NB4 (cell line): ENCODE data around the gene ATXN3.

Experiments used
- DNase-seq: peaks from one replicate; pipeline ENCODE4 v3.0.0; 2010; ENCODE audit warnings: low read depth
- H3K4me3 ChIP-seq: one replicate; pipeline ENCODE4 v1.5.1; 2011; ENCODE audit warnings: mild to moderate bottlenecking, low read depth, low read length, moderate library complexity
- MYC ChIP-seq: IDR thresholded peaks from 2 replicates; pipeline ENCODE4 v1.6.1; 2011; ENCODE audit warnings: low read depth, low read length
- POLR2A ChIP-seq: IDR thresholded peaks from 2 replicates; pipeline ENCODE4 v1.6.1; 2011; ENCODE audit warnings: mild to moderate bottlenecking; ENCODE audit not compliant: insufficient read length; ENCODE audit errors: extremely low read depth
- TF ChIP-seq, protein P1 (sequence below): IDR thresholded peaks from one replicate; pipeline ENCODE4 v1.5.1; 2012; ENCODE audit warnings: low read depth, low read length
- TF ChIP-seq, protein P2 (sequence below): IDR thresholded peaks from 2 replicates; pipeline ENCODE4 v1.6.1; 2011; ENCODE audit warnings: low read depth, low read length

ATXN3 gene

DNA sequence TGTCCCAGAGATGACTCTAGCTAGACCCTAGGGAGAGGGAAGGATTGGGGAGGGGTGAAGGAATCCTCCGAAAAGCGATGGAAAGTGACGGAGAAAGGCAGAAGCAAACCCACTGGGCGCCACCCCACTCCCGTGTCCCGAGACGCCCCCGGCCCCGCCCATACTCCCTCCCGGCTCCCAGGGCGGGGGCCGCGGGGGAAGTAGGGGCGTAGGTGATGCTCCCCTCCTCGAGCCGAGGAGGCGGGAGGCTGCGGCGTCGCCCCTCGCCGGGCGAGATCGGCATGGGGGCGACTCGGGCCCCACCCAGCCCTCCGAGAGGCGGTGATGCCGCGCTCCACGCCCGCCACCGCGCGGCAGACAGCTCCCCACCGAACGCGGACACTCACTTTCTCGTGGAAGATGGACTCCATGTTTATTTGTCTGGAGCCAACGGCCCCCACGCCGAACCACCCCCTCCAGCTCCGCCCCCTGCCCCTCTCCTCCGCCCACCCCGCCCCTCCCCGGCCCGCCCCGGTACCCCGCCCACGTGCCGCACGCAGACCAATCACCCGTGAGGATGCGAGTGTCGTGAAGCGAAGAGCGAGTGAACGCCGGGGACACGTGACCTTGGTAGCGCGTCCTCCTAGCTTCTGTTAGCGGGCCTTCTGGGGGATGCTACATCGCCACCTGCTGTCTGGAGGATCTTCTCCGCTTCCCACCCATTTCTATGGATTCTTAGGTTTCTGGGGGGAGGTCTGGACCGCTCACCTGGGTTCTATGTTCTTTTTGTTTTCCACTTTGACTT lies at the start of gene ATXN3:
Gene ATXN3, minus strand, starts transcription at position 440 of the 784 bp plus-strand sequence. Its CDS starts 30 bp downstream, at position 410.
- DNase-seq = peak; percentile 98
- TF ChIP-seq MYC (no peak), POLR2A (peak; percentile 65)
- TF ChIP-seq, protein P1, sequence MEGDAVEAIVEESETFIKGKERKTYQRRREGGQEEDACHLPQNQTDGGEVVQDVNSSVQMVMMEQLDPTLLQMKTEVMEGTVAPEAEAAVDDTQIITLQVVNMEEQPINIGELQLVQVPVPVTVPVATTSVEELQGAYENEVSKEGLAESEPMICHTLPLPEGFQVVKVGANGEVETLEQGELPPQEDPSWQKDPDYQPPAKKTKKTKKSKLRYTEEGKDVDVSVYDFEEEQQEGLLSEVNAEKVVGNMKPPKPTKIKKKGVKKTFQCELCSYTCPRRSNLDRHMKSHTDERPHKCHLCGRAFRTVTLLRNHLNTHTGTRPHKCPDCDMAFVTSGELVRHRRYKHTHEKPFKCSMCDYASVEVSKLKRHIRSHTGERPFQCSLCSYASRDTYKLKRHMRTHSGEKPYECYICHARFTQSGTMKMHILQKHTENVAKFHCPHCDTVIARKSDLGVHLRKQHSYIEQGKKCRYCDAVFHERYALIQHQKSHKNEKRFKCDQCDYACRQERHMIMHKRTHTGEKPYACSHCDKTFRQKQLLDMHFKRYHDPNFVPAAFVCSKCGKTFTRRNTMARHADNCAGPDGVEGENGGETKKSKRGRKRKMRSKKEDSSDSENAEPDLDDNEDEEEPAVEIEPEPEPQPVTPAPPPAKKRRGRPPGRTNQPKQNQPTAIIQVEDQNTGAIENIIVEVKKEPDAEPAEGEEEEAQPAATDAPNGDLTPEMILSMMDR = peak; percentile 84
- TF ChIP-seq, protein P2, sequence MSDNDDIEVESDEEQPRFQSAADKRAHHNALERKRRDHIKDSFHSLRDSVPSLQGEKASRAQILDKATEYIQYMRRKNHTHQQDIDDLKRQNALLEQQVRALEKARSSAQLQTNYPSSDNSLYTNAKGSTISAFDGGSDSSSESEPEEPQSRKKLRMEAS = peak; percentile 98
- H3K4me3 ChIP-seq = peak within 1 kb of the TSS; percentile 98

DNA sequence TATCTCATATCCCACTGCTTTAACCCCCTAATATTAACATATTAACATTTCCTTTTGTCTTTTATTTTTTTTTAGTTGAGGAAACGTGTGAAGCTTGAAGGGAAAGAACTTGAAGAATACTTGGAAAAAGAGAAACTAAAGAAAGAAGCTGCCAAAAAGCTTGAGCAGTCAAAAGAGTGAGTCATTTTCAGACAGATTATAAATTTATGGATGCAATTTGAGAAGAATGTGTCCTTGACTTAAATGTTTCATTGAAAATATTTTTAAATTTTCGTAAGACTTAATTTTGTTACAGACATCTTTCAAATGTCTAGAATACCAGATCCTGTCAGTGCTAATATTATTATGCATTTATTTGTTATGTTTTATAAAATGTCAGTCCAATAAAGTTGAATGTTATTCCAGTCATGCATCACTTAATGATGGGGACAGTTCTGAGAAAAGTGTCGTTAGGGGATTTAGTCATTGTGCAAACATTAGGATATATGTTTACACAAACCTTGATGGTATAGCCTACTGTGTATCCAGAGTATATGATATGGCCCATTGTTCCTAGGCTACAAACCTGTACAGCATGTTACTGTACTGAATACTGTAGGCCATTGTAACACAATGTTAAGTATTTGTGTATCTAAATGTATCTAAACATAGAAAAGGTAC lies 48.0 kb upstream of the ATXN3 start:
- TF ChIP-seq POLR2A (no peak), MYC (no peak)
- TF ChIP-seq, protein P2 = no peak
- TF ChIP-seq, protein P1 = no peak
- H3K4me3 ChIP-seq = no peak overlapping the region
- DNase-seq = no peak

DNA sequence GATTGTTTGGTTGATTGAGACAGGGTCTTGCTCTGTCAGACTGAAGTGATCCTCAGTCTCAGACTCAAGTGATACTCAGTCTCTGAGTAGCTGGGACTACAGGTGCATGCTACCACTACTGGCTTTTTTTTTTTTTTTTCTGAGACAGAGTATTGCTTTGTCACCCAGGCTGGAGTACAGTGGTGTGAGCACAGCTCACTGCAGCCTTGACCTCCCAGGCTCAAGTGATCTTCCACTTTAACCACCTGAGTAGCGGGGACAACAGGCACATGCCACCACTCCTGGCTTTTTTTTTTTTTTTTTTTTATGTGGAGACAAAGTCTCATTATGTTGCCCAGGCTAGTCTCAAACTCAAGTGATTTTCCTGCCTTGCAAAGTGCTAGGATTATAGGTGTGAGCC lies 47.2 kb upstream of the ATXN3 start:
- DNase-seq = no peak
- H3K4me3 ChIP-seq = no peak overlapping the region
- TF ChIP-seq, protein P1 = no peak
- TF ChIP-seq MYC = no peak
- TF ChIP-seq, protein P2 = no peak
- TF ChIP-seq POLR2A = no peak

DNA sequence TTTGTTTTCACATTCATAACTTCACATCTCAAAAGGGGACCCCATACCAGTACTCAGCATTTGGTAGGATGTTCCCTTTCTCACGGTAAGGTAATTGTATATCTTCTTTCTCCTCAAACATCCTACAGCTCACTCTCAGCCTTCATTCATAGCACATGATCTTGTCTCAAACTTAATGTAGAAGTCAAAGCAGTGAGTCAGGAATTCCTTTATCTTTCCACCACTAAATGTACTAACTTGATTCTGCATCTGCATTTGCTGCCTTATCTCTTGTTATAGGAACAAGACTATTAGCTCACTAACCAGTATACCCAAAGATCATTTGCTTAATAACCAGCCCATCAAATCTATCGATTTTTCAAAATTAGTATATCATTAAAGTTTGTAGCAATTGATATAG lies 38.3 kb upstream of the ATXN3 start:
- no peak overlapping the region for H3K4me3 ChIP-seq
- no peak for DNase-seq
- TF ChIP-seq, protein P2 = no peak
- TF ChIP-seq, protein P1 = no peak
- no peak for TF ChIP-seq POLR2A
- no peak for TF ChIP-seq MYC

DNA sequence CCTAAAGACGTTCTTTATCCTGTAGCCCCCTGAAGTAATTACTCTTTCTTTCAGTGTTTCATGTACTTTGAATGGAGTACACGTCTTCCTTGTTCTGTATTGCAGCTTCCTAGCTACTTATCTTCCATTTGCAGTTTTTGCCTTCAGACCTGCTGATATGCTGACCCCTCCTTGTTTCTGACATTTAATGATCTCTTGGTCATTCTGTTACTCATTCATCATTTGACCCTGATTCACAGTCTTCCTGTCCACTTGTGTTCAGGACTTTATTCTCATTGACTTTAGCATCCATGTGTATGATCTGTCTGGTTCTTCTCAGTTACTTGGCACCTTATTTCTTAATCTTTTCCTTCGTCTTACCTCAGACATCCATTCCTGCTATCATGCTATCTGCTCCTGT lies 37.6 kb upstream of the ATXN3 start:
- no peak overlapping the region for H3K4me3 ChIP-seq
- TF ChIP-seq POLR2A (no peak), MYC (no peak)
- TF ChIP-seq, protein P2 = no peak
- TF ChIP-seq, protein P1 = no peak
- DNase-seq = no peak
